ENCODE results near the gene SGSM2. TPM values are rescaled to one million over a fixed set of nuclear protein-coding genes. Genes with fewer than 3 reads are reported as not detected.

The SGSM2 gene
- total RNA-seq, 1 experiment from 2014 or later = 47.2 TPM

GRCh38 chr17:2370211-2370589 is 32.9 kb downstream of the SGSM2 start:
- no peak overlapping the region for H3K27ac ChIP-seq (ENCODE audit: low read length)
- H2AFZ ChIP-seq (ENCODE audit: low read length) = no peak overlapping the region
- no peak for DNase-seq
- intact Hi-C loops (cut with micrococcal nuclease) = no loop called here
- no peak for TF ChIP-seq EZH2phosphoT487 (IDR thresholded peaks at IDR 0.05; ENCODE audit: borderline replicate concordance, low read length)
- TF ChIP-seq, protein P1, sequence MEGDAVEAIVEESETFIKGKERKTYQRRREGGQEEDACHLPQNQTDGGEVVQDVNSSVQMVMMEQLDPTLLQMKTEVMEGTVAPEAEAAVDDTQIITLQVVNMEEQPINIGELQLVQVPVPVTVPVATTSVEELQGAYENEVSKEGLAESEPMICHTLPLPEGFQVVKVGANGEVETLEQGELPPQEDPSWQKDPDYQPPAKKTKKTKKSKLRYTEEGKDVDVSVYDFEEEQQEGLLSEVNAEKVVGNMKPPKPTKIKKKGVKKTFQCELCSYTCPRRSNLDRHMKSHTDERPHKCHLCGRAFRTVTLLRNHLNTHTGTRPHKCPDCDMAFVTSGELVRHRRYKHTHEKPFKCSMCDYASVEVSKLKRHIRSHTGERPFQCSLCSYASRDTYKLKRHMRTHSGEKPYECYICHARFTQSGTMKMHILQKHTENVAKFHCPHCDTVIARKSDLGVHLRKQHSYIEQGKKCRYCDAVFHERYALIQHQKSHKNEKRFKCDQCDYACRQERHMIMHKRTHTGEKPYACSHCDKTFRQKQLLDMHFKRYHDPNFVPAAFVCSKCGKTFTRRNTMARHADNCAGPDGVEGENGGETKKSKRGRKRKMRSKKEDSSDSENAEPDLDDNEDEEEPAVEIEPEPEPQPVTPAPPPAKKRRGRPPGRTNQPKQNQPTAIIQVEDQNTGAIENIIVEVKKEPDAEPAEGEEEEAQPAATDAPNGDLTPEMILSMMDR (conservative IDR thresholded peaks at IDR 0.05; ENCODE audit: low read depth, low read length) = no peak
- TF ChIP-seq EZH2 (IDR thresholded peaks at IDR 0.05; ENCODE audit: low read length, unreplicated experiment) = no peak
- H3K36me3 ChIP-seq (ENCODE audit: low read depth, low read length) = no peaks in the 10 kb centered on the region
- no peaks in the 10 kb centered on the region for H3K9me3 ChIP-seq (ENCODE audit: low read length)
- no peak for ATAC-seq
- H3K9me2 ChIP-seq (replicated peaks; ENCODE audit: low read length) = no peaks in the 10 kb centered on the region
- H3K79me2 ChIP-seq (ENCODE audit: low read length) = no peaks in the 10 kb centered on the region
- no peaks in the 10 kb centered on the region for H3F3A ChIP-seq (ENCODE audit: low read length, unreplicated experiment)
- no peaks in the 10 kb centered on the region for H3K27me3 ChIP-seq (ENCODE audit: low read length)
- H3K4me2 ChIP-seq (ENCODE audit: low read length) = no peak overlapping the region
- no peak overlapping the region for H3K9ac ChIP-seq (ENCODE audit: low read length)
- CTCF ChIA-PET = no interaction called here
- no peak overlapping the region for H3K4me3 ChIP-seq (ENCODE audit: low read length)
- POLR2A ChIA-PET (ENCODE audit: unreplicated experiment) = no interaction called here
- H4K20me1 ChIP-seq (ENCODE audit: low read length) = no peaks in the 10 kb centered on the region
- H3K4me1 ChIP-seq (ENCODE audit: insufficient read depth, low read length) = no peaks in the 10 kb centered on the region
- no TSS peak for BruUV-seq (replicated peaks)

GRCh38 chr17:2371183-2372130 is 34.2 kb downstream of the SGSM2 start:
- Histone ChIP-seq H3K4me1 (ENCODE audit: insufficient read depth, low read length) (no peaks in the 10 kb centered on the region), H3K9ac (ENCODE audit: low read length) (no peak overlapping the region), H3K9me3 (ENCODE audit: low read length) (no peaks in the 10 kb centered on the region), H2AFZ (ENCODE audit: low read length) (no peak overlapping the region), H3K27ac (ENCODE audit: low read length) (no peak overlapping the region), H3K9me2 (replicated peaks; ENCODE audit: low read length) (no peaks in the 10 kb centered on the region), H3K4me2 (ENCODE audit: low read length) (no peak overlapping the region), H3K4me3 (ENCODE audit: low read length) (no peak overlapping the region), H3K79me2 (ENCODE audit: low read length) (no peaks in the 10 kb centered on the region), H3K36me3 (ENCODE audit: low read depth, low read length) (no peaks in the 10 kb centered on the region), H3F3A (ENCODE audit: low read length, unreplicated experiment) (no peaks in the 10 kb centered on the region), H4K20me1 (ENCODE audit: low read length) (no peaks in the 10 kb centered on the region), H3K27me3 (ENCODE audit: low read length) (no peaks in the 10 kb centered on the region)
- intact Hi-C loops (cut with micrococcal nuclease) = no loop called here
- TF ChIP-seq, protein P1 (conservative IDR thresholded peaks at IDR 0.05; ENCODE audit: low read depth, low read length) = no peak
- TF ChIP-seq EZH2 (IDR thresholded peaks at IDR 0.05; ENCODE audit: low read length, unreplicated experiment) (no peak), EZH2phosphoT487 (IDR thresholded peaks at IDR 0.05; ENCODE audit: borderline replicate concordance, low read length) (no peak)
- DNase-seq (no peak), ATAC-seq (no peak)
- no TSS peak for BruUV-seq (replicated peaks)
- POLR2A ChIA-PET (ENCODE audit: unreplicated experiment) = no interaction called here
- CTCF ChIA-PET = no interaction called here

DNA sequence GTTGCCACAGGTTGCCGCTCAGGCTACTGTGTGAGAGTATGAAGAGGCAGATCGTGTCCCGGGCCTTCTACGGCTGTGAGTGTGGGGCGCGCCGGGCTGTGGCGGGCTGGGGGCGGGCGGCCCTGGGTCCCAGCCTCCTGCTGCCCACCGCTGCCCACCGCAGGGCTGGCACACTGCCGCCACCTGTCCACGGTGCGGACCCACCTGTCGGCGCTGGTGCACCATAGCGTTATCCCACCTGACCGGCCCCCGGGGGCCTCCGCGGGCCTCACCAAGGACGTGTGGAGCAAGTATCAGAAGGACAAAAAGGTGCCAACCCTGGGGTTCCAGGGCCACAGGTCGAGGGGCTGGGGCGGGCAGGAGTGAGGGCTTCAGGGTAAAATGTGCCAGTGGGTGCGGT is 34.9 kb downstream of the SGSM2 start:
- BruUV-seq (replicated peaks) = no TSS peak
- H3K27ac ChIP-seq (ENCODE audit: low read length) = no peak overlapping the region
- H3F3A ChIP-seq (ENCODE audit: low read length, unreplicated experiment) = no peaks in the 10 kb centered on the region
- H3K4me3 ChIP-seq (ENCODE audit: low read length) = no peak overlapping the region
- no peak for DNase-seq
- no peak overlapping the region for H3K4me2 ChIP-seq (ENCODE audit: low read length)
- H3K36me3 ChIP-seq (ENCODE audit: low read depth, low read length) = no peaks in the 10 kb centered on the region
- no peaks in the 10 kb centered on the region for H3K79me2 ChIP-seq (ENCODE audit: low read length)
- H3K9me2 ChIP-seq (replicated peaks; ENCODE audit: low read length) = no peaks in the 10 kb centered on the region
- no peak for ATAC-seq
- POLR2A ChIA-PET (ENCODE audit: unreplicated experiment) = no interaction called here
- H3K27me3 ChIP-seq (ENCODE audit: low read length) = no peaks in the 10 kb centered on the region
- TF ChIP-seq, protein P1 (conservative IDR thresholded peaks at IDR 0.05; ENCODE audit: low read depth, low read length) = no peak
- no peak for TF ChIP-seq EZH2phosphoT487 (IDR thresholded peaks at IDR 0.05; ENCODE audit: borderline replicate concordance, low read length)
- no peak for TF ChIP-seq EZH2 (IDR thresholded peaks at IDR 0.05; ENCODE audit: low read length, unreplicated experiment)
- no peaks in the 10 kb centered on the region for H3K9me3 ChIP-seq (ENCODE audit: low read length)
- intact Hi-C loops (cut with micrococcal nuclease) = no loop called here
- H3K9ac ChIP-seq (ENCODE audit: low read length) = no peak overlapping the region
- CTCF ChIA-PET = no interaction called here
- no peaks in the 10 kb centered on the region for H4K20me1 ChIP-seq (ENCODE audit: low read length)
- H3K4me1 ChIP-seq (ENCODE audit: insufficient read depth, low read length) = no peaks in the 10 kb centered on the region
- no peak overlapping the region for H2AFZ ChIP-seq (ENCODE audit: low read length)
